HL-60/S4 treated with phorbol 12-myristate 13-acetate at 8.2 ng/mL for 4 days and 3 days (cell line): ENCODE results near the gene KDM3A.

ENCODE experiments used
- in situ Hi-C: fragments of 300-500 bp; cut with MboI; formaldehyde crosslinking; loops from 2 replicates; pipeline ENCODE4 v1.15.0; 2022; ENCODE audit warnings: low sequenced_read_pairs

KDM3A gene

DNA sequence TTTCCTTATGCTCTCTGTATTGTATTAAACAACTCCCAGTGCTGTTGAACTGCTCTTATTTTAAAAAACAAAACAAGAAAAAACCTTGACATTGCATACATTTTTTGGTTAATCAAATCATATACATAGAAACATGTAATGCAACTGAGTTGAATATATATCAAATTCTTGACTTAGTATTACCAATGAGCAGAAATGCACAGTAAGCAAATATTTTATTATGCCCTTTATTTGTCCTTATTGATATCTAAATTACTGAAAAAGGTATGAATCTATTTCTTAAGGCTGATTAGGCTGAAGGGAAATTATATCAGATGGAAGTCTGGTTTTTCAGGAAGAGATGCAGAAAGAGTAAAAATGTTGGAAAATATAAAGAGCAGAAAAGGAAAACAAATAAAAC, 6.9 kb upstream of the KDM3A start:
- in situ Hi-C loops = no loop called here

GRCh38 chr2:86435531-86435930, 5.6 kb upstream of the KDM3A start:
- in situ Hi-C loops = no loop called here

DNA sequence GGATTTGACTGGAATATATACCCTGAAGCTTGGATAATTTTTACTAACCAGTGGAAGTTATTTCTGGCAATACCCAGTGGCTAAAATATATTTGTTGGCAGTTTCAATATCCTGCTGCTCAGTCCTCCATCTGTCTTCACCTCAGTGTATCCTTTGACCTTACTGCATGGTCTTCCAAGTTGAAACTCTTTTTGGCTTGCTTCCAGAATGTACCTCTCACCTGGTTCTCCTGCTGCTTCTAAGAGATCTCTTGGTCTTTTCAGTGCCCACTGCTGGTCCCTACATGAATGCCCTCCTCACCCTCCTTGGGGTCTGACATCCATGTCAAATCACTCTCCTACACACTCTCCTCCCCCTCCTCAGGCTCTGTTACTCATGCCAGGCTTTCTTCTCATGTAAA, 4.8 kb upstream of the KDM3A start:
- in situ Hi-C loops = no loop called here

DNA sequence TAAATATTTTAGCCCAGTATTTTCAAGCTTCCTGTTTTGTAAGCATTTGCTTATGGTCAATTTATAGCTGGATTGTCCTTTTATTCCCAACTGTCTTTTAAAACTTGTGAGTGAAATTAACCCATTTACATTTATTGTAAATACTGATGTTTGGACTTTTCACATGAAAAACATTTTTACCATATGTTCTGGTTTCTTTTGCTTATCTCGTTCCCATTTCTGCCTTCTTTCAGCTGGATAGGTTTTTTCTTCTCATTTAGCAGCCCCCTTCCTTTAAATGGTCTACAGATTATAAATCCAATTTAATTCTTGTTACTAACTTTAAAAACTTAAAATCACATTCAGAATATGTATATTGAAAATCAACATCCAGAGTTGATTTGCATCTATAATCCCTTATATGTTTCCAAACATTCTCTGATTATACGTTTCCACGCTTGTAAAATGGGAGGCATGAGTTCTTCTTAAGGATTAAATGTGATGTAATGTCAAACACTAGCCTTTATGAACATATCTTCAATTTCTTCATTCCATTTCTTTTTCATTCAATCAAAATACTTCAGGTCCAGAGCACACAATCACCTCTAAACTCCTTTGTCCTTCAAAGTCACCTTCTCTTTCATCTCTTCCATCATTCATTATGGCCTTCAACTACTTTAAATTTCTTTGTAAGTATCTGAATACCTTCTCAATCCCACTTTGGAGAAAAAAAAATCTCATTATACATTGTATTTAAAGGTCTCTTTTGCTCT, 1.1 kb upstream of the KDM3A start:
- in situ Hi-C loops = no loop called here

DNA sequence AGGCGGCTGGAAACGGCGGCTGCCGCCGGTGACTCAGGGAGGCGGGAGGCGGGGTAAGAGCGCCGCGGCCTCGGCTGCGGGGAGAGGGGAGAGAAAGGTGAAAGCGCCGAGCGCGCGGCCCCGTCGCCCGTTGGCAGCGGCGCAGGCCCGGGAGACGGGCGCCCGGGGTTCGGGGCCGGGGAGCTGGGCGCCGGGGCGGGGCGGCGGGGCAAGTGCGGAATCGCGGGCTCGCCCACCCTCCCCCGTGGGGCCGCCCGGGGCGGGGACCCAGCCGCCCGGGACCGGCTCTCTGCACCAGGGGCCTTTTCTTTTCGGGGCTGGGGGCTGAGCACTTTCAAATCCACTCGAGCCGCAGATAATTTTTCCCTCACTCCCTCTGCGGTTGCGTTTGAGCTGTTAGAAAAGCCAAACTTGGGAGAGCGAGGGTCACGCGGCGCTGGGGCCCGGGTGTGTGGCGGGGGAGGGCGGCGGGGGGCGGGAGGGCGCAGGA, 266 bp downstream of the KDM3A start:
- in situ Hi-C loops = no loop called here

- in situ Hi-C loops = no loop called here
Measured at GRCh38 chr2:86441882-86442641, 891 bp downstream of the KDM3A start.

DNA sequence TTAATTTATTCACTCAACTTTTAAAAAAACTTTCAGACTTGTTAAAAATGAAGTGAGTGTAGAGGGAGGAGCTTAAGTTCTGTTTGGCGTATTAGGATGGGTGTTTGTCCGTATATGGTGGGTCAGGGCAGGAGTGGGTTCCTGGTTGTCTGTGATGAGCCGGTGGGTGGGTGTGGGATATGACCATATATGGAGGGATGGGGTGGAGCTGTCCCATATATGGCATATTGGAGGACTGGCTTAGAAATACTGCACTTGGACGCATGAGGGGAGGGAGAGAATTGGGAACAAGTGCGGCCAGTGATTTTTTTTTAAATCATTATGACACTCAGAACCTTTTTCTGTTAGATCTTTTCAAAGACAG, 1.5 kb downstream of the KDM3A start:
- in situ Hi-C loops = no loop called here

GRCh38 chr2:86443631-86444350, 2.6 kb downstream of the KDM3A start:
- in situ Hi-C loops = no loop called here

DNA sequence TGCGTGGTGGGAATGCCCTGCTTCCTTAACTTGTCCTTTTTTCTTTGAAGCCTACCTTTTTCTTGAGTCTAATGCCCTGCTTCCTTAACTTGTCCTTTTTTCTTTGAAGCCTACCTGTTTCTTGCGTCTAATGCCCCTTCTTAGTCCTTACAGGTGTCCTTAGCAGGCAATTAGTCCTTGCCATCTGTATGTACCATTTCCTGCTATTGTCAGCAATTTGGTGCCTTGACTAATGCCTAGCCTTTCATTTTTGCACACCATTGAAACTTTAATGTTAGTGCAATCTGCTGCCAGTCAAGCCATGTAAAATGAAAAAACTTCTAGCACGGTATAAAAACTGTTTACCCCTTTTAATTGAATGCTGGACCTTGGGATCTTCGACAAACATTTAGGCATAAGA, 4.3 kb downstream of the KDM3A start:
- in situ Hi-C loops = no loop called here

DNA sequence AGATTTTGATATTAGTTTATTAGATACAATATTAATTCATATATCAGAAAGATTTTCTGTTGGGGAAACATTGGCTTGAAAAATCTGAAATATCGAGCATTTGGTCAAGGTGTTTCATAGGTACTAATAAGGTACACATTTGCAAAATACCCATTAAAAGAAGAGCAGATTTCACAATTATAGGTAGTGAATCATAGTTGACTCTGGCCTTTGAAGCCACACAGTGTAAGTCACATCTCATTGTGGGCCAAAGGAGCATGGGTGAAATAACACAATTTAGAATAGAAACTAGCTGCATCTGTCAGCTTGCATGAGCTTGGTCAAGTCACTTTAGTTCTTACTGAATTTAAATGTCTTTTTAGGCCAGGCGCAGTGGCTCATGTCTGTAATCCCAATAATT, 4.9 kb downstream of the KDM3A start:
- in situ Hi-C loops = no loop called here

DNA sequence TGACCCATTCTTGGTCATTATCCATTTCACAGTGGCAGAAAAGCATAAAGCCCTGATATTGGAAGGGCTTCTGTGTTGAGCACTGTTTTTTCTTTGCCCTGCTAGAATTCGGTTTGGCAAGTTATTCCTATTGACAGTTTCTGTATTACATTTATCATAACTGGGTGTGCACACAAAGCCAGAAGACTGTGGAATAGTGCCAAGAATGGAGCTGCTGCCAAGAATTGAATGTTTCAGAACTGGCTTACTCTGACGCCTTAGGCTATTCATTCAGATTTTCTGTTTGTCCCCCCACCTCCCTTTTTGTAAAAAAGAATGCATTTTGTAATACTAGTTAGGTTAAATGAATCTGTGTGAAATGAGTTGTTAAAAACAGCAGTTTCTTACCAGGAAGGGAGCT, 12.7 kb downstream of the KDM3A start:
- in situ Hi-C loops = no loop called here

GRCh38 chr2:86454238-86454637, 13.1 kb downstream of the KDM3A start:
- in situ Hi-C loops = no loop called here

GRCh38 chr2:86455181-86455580, 14.0 kb downstream of the KDM3A start:
- in situ Hi-C loops = no loop called here

DNA sequence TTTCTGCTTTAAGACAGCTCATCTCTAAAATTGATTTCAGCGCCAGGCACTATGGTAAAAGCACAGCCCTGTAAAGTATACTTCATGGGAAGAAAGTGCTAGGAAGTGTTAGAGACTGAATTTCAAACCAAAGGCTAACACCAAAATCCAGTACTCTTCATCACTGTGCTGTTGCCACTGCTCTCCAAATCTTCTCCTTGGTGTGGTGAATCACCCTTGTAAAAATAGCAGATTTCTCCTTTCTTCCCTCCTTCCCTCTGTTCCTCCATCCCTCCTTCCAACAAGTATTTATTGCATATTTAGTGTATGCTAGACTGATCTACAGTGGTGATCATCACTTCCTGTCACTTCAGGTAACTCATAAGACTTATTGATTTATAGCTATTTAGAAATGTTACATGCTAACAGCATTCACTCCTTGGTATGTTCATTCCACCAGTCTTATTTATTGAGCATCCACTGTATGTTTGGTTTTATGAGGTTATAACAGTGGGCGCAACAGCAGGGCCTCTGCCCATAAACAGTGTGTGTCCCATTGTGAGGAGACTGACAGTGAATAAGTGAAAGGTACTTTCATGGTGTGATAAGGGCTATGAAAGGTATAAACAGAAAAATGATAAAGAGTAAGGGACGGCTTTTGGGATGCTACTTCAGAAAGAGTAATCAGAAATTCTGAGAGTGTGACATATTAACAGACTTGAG, 20.0 kb downstream of the KDM3A start:
- in situ Hi-C loops = no loop called here

DNA sequence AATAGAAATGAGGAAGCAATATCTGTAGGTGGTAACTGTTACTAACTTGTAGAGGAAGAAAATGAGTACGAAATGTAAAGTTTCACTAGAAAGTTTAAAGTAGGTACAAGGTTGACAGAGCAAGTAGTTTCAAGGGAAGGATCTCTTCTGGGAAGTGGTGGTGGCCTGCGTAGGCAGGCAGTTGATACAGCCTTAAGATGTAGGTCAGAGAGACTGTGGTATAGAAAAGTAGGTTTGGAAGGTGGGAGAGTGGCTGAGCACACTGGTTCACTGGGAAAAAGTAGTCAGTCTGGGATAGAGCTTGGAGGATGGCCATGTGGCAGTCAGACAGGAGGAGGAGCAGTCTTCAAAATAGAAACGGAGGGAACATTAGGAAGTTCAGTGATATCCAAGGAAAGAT, 23.5 kb downstream of the KDM3A start:
- in situ Hi-C loops = no loop called here

GRCh38 chr2:86466306-86466705, 25.1 kb downstream of the KDM3A start:
- in situ Hi-C loops = no loop called here

DNA sequence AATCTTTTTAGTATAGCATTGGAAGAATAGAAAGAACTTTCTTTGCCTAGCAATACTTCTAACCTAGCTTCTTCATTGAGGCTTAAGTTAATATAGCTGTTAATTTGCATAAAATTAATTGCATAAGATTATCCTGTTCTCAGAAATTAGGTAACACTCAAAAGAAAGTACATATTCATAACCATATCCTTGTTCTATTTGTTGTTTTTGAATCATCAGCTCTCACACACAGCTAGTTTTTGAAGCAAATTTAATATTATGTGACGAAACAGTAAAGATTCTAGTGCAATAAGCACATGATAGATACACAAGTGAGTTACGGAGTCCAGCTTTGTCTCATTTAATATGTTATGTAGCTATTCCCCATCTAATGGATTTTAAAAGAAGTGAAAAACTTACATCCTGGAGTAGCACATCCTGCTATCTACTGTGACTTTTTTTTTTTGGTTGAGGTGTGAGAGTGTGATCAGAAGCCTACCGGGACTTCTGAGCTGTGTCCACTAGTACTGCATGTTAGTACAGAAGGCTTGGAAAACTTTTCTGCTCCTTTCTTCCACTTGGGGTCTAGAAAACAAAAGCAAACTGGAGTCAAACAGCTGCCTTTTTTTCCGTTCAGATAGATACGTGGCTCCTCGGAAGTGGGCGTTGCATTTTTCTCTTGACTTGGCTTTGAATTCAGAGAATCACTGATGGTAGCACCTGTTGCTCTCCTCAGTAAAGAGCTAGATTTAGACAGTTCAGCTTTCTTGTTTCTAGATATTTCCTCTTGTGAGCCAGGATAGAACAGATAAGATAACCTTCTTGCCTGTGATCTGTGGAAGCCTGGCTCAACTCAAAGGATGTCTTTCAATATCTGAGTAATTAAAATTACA, 27.2 kb downstream of the KDM3A start:
- in situ Hi-C loops = no loop called here

GRCh38 chr2:86470890-86471289, 29.7 kb downstream of the KDM3A start:
- in situ Hi-C loops = no loop called here

DNA sequence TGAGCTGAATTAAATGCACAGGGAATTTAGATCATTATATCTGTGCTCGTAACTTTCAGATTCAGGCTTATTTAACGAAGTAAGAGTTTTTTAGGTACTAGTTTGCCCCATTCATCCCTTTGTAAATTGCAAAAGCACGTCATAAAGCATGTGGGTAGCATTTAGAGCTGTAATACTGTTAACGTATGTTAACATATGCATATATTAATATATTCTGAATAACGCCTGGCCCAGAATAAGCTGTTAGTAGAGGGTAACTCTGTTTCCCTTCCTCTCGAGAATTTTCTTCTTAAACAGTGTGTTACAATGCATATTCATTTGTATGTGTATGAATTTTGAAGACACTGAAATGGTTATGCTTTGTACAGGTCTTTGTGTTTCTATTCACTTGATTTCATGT, 30.5 kb downstream of the KDM3A start:
- in situ Hi-C loops = no loop called here

DNA sequence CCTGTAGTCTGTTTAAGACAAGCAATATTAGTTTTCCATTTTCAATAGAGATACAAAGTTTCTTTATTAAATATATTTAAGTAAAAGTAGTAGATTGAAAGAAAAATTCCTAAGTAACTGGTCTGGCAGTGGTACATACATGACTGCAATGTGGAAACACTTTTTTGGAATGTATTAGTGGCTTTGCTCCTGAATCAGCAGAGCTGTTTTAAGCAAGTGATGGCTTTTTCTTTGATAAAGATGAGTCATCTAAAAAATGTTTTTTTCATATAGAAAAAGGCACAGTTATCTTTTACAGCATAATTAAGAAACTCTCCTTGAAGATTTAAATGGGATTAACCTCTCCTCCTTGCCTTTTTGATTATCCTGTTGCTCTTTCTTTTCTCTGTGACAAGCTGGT, 34.9 kb downstream of the KDM3A start:
- in situ Hi-C loops = no loop called here
